Measurements from ENCODE around the gene SEMG2. TPM values are rescaled to one million over a fixed set of nuclear protein-coding genes. Genes with fewer than 3 reads are reported as not detected.
A peak's percentile ranks its signal among the peaks of the same experiment; 100 is the strongest.

SEMG2 gene
- polyA plus RNA-seq (2013, experiment 1 of 2; ENCODE audit: insufficient read length) = not detected
- not detected for polyA plus RNA-seq (2013, experiment 2 of 2; ENCODE audit: insufficient read length)

GRCh38 chr20:45221076-45221475 is at the start of gene SEMG2:
Gene SEMG2, plus strand, starts transcription at chr20:45221373. Its CDS starts 17 bp downstream, at chr20:45221390.
- no peak for DNase-seq

- no peak for DNase-seq
Observed at GRCh38 chr20:45173522-45173921, 47.7 kb upstream of the SEMG2 start.

- peak; percentile 6 for DNase-seq
Observed at GRCh38 chr20:45174434-45175364, 46.5 kb upstream of the SEMG2 start, which contains the start of gene PI3. Gene PI3, plus strand, starts transcription at chr20:45174902. Its CDS starts 21 bp downstream, at chr20:45174923.

- no peak for DNase-seq
Observed at GRCh38 chr20:45176526-45177267, 44.5 kb upstream of the SEMG2 start.

GRCh38 chr20:45179166-45179565 is 42.0 kb upstream of the SEMG2 start:
- DNase-seq = no peak

- peak; percentile 77 for DNase-seq
Observed at GRCh38 chr20:45181639-45182038, 39.5 kb upstream of the SEMG2 start.

- DNase-seq = no peak
Observed at GRCh38 chr20:45183084-45183483, 38.1 kb upstream of the SEMG2 start.

- no peak for DNase-seq
Observed at GRCh38 chr20:45187693-45188092, 33.5 kb upstream of the SEMG2 start.

- DNase-seq = no peak
Observed at GRCh38 chr20:45189067-45189609, 32.0 kb upstream of the SEMG2 start.

- DNase-seq = no peak
Observed at GRCh38 chr20:45189861-45190260, 31.3 kb upstream of the SEMG2 start.

- no peak for DNase-seq
Observed at GRCh38 chr20:45191926-45192325, 29.2 kb upstream of the SEMG2 start.

GRCh38 chr20:45193331-45193730 is 27.8 kb upstream of the SEMG2 start:
- DNase-seq = no peak

GRCh38 chr20:45206725-45207124 is 14.4 kb upstream of the SEMG2 start, which contains the start of gene SEMG1:
Gene SEMG1, plus strand, starts transcription at chr20:45207033. Its CDS starts 21 bp downstream, at chr20:45207054.
- DNase-seq = no peak

GRCh38 chr20:45209924-45210323 is 11.2 kb upstream of the SEMG2 start:
- DNase-seq = no peak

- no peak for DNase-seq
Observed at GRCh38 chr20:45211569-45212474, 9.4 kb upstream of the SEMG2 start.

- no peak for DNase-seq
Observed at GRCh38 chr20:45212836-45213235, 8.3 kb upstream of the SEMG2 start.

- DNase-seq = no peak
Observed at GRCh38 chr20:45218124-45218523, 3.0 kb upstream of the SEMG2 start.

GRCh38 chr20:45218636-45219035 is 2.5 kb upstream of the SEMG2 start:
- no peak for DNase-seq

- DNase-seq = no peak
Observed at GRCh38 chr20:45223136-45223535, 2.0 kb downstream of the SEMG2 start.

GRCh38 chr20:45226287-45226686 is 5.1 kb downstream of the SEMG2 start:
- DNase-seq = no peak

GRCh38 chr20:45229264-45230056 is 8.3 kb downstream of the SEMG2 start:
- peak; percentile 2 for DNase-seq
